Spleen (tissue), 11 donors: ENCODE data around the gene CTBP1. TPM values are rescaled to one million over a fixed set of nuclear protein-coding genes. Genes with fewer than 3 reads are reported as not detected.
A peak's percentile ranks its signal among the peaks of the same experiment; 100 is the strongest.

Experiments
- DNase-seq: peaks from one replicate; pipeline ENCODE4 v3.0.0-alpha.2; 2020
- H3K27ac ChIP-seq, 8 donors: fragments of 200-600 bp; sonication (generic) in 7 of 8; 1 replicate in 4 of 8; 2 replicates in 4 of 8; pipeline versions ENCODE4 v1.5.0 to v1.8.0; 2016 to 2021; ENCODE audit warnings: inconsistent platforms in 4 of 8, mild to moderate bottlenecking in 4 of 8, moderate library complexity in 1 of 8
- H3K27me3 ChIP-seq, 7 donors: fragments of 200-600 bp; sonication (generic) in 6 of 7; replicated peaks in 1 of 7; 1 replicate in 4 of 7; 2 replicates in 3 of 7; pipeline versions ENCODE4 v1.5.0 to v1.8.0; 2016 to 2021; ENCODE audit warnings: inconsistent platforms in 3 of 7, mild to moderate bottlenecking in 1 of 7
- H3K36me3 ChIP-seq, 6 donors: fragments of 200-600 bp; sonication (generic) in 5 of 6; 1 replicate in 4 of 6; 2 replicates in 2 of 6; pipeline versions ENCODE4 v1.5.0 to v1.8.0; 2016 to 2021; ENCODE audit warnings: inconsistent platforms in 2 of 6
- H3K4me1 ChIP-seq, 6 donors: fragments of 200-600 bp; sonication (generic) in 5 of 6; 1 replicate in 3 of 6; 2 replicates in 3 of 6; pipeline versions ENCODE4 v1.5.0 to v1.8.0; 2016 to 2021; ENCODE audit warnings: inconsistent platforms in 3 of 6
- H3K4me3 ChIP-seq, 8 donors: fragments of 200-600 bp; sonication (generic) in 7 of 8; 1 replicate in 4 of 8; 2 replicates in 4 of 8; pipeline versions ENCODE4 v1.5.0 to v1.8.0; 2016 to 2021; ENCODE audit warnings: inconsistent platforms in 4 of 8, mild to moderate bottlenecking in 4 of 8, moderate library complexity in 2 of 8
- H3K9me3 ChIP-seq, 8 donors: fragments of 200-600 bp; sonication (generic) in 7 of 8; 1 replicate in 4 of 8; 2 replicates in 4 of 8; pipeline versions ENCODE4 v1.5.0 to v1.8.0; 2016 to 2021; ENCODE audit warnings: inconsistent platforms in 4 of 8
- CTCF ChIP-seq, 11 experiments: fragments of 200-600 bp in 7 of 11; fragments of 450-650 bp in 4 of 11; sonication (generic) in 4 of 11; IDR thresholded peaks in 8 of 11; conservative IDR thresholded peaks in 3 of 11; 1 replicate in 7 of 11; 2 replicates in 4 of 11; pipeline versions ENCODE4 v1.4.0 to v1.8.0; 2016 to 2021; ENCODE audit warnings: antibody characterized with exemption in 11 of 11, inconsistent platforms in 4 of 11, mild to moderate bottlenecking in 1 of 11
- POLR2A ChIP-seq, 3 donors: fragments of 450-650 bp; IDR thresholded peaks; one replicate each; pipeline ENCODE4 v1.5.1; 2017; ENCODE audit warnings: antibody characterized with exemption in 3 of 3, mild to moderate bottlenecking in 1 of 3
- POLR2AphosphoS5 ChIP-seq, 3 donors: sonication (generic); formaldehyde crosslinking; IDR thresholded peaks; one replicate each; pipeline ENCODE4 v1.5.1; 2017; ENCODE audit warnings: antibody characterized with exemption in 3 of 3
- WGBS, 5 donors: extraction: QIAGEN DNeasy Blood & Tissue Kit in 3 of 5; methylation state at CpG; one replicate each; pipeline versions ENCODE4 v1.1.5 to v1.1.7; 2013 to 2018; 5-methylcytosine and 5-hydroxymethylcytosine counted together
- intact Hi-C: fragments of 100-400 bp; cut with DNase I; formaldehyde crosslinking; loops from one replicate; pipeline ENCODE4 v1.15.0; 2023; ENCODE audit warnings: low total_unique reads
- polyA plus RNA-seq, 3 donors: library from polyadenylated mRNA; stranded (reverse); fragments of 200-250 nt; gene quantifications; one replicate each; pipeline ENCODE4 v1.2.1, GENCODE V29; 2013
- total RNA-seq, 7 donors: library from RNA; depleted of rRNA in 3 of 7; stranded (reverse); fragments of >200 nt in 3 of 7; fragmentation: NEBNext Ultra II Directional in 4 of 7; extraction: Animal tissue kit (Norgen Biotek cat#: 25700) in 4 of 7; gene quantifications; one replicate each; pipeline versions ENCODE4 v1.1.0 to v1.2.1, GENCODE V29; 2016 to 2021
- donor health status: healthy with polysubstance abuse.
- donor health status: DM: no; HTN: no; CAD: no; lungs with moderate emphysema.
- donor health status: DM: no; HTN: no; CAD: no.
- donor health status: Bipolar disorder and iron deficiency.
- donor health status: healthy.
- donor health status: DM: no; HTN: no; CAD: no.
- donor health status: DM: yes; HTN: yes; CAD: no.

Gene CTBP1
- total and polyA plus RNA-seq, 10 donors: 101 to 226 (median 187) TPM

GRCh38 chr4:1252928-1253492, 4.1 kb upstream of the CTBP1 start:
- peaks cover 18 to 50% (median 27%) of the 10 kb centered on the region in 6 donors for H3K4me1 ChIP-seq
- H3K27ac ChIP-seq: peak overlapping the region in 4 of 8 donors; percentile 50 to 71 (median 53)
- DNase-seq: no peak
- 97 to 99% (median 98%) methylated on average over 6 of the region's 6 CpGs for WGBS, 5 donors
- H3K9me3 ChIP-seq: peaks cover 0 to 9% (median under 1%) of the 10 kb centered on the region in 8 donors
- TF ChIP-seq POLR2AphosphoS5 (IDR thresholded peaks at IDR 0.05) (no peak), CTCF (IDR thresholded peaks at IDR 0.05 in 8 of 11, conservative IDR thresholded peaks at IDR 0.05 in 3 of 11) (no peak), POLR2A (IDR thresholded peaks at IDR 0.05) (no peak)
- intact Hi-C loops: loop anchor here (10.0 kb wide), 1 partner anchor 88 kb away; no protein-coding TSS in a partner anchor
- peaks cover 0 to 15% (median 0%) of the 10 kb centered on the region in 6 donors for H3K36me3 ChIP-seq
- no peak overlapping the region for H3K4me3 ChIP-seq
- no peaks in the 10 kb centered on the region for H3K27me3 ChIP-seq

DNA sequence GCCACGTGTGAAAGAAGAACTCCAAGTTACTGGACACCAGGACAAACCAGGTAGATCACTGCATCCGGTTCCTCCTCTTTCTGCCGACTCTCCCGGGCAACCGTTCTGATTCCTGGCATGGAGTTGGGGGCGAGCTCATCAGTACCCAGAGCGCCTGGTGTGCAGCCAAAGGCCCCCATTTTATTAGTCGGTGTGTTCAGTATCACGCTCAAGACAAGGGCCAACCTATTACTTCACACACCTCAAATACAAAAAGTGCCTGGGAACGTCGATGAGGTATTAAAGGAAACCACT, 2.8 kb upstream of the CTBP1 start:
- Histone ChIP-seq H3K4me3 (no peak overlapping the region), H3K4me1 (peaks cover 23 to 61% (median 36%) of the 10 kb centered on the region in 6 donors), H3K27ac (no peak overlapping the region), H3K27me3 (no peaks in the 10 kb centered on the region), H3K36me3 (peaks cover 0 to 15% (median 0%) of the 10 kb centered on the region in 6 donors), H3K9me3 (peaks cover 0 to 6% (median 0%) of the 10 kb centered on the region in 8 donors)
- peak; percentile 38 for DNase-seq
- WGBS, 5 donors: 92 to 98% (median 97%) methylated on average over 11 of the region's 11 CpGs
- intact Hi-C loops: loop anchor here (10.0 kb wide), 1 partner anchor 87 kb away; no protein-coding TSS in a partner anchor
- no peak for TF ChIP-seq POLR2AphosphoS5 (IDR thresholded peaks at IDR 0.05)
- no peak for TF ChIP-seq CTCF (IDR thresholded peaks at IDR 0.05 in 8 of 11, conservative IDR thresholded peaks at IDR 0.05 in 3 of 11)
- no peak for TF ChIP-seq POLR2A (IDR thresholded peaks at IDR 0.05)

GRCh38 chr4:1250921-1251772, 2.2 kb upstream of the CTBP1 start:
- H3K27ac ChIP-seq: peak overlapping the region in 6 of 8 donors; percentile 95 to 99 (median 98)
- WGBS, 5 donors: 97 to 99% (median 97%) methylated on average over 30 to 33 of the region's 33 CpGs
- DNase-seq: peak; percentile 79
- H3K4me3 ChIP-seq: peak overlapping the region in 1 of 8 donors; percentile 93
- H3K4me1 ChIP-seq: peaks cover 28 to 67% (median 42%) of the 10 kb centered on the region in 6 donors
- peaks cover 0 to 6% (median 0%) of the 10 kb centered on the region in 8 donors for H3K9me3 ChIP-seq
- peaks cover 0 to 15% (median 0%) of the 10 kb centered on the region in 6 donors for H3K36me3 ChIP-seq
- TF ChIP-seq CTCF (IDR thresholded peaks at IDR 0.05 in 8 of 11, conservative IDR thresholded peaks at IDR 0.05 in 3 of 11) (no peak), POLR2AphosphoS5 (IDR thresholded peaks at IDR 0.05) (peak in 1 of 3 donors; percentile 42)
- intact Hi-C loops: loop anchor here (10.0 kb wide), 1 partner anchor 86 kb away; no protein-coding TSS in a partner anchor
- H3K27me3 ChIP-seq: no peaks in the 10 kb centered on the region

GRCh38 chr4:1250527-1250812, 1.5 kb upstream of the CTBP1 start:
- Histone ChIP-seq H3K4me3 (peak overlapping the region in 5 of 8 donors; percentile 64 to 93 (median 74)), H3K9me3 (peaks cover 0 to 5% (median 0%) of the 10 kb centered on the region in 8 donors), H3K36me3 (peaks cover 0 to 15% (median 0%) of the 10 kb centered on the region in 6 donors), H3K27me3 (no peaks in the 10 kb centered on the region), H3K4me1 (peaks cover 35 to 74% (median 49%) of the 10 kb centered on the region in 6 donors), H3K27ac (peak overlapping the region in 7 of 8 donors; percentile 95 to 99 (median 97))
- TF ChIP-seq POLR2A (IDR thresholded peaks at IDR 0.05): no peak
- TF ChIP-seq CTCF (IDR thresholded peaks at IDR 0.05 in 8 of 11, conservative IDR thresholded peaks at IDR 0.05 in 3 of 11): no peak
- no peak for TF ChIP-seq POLR2AphosphoS5 (IDR thresholded peaks at IDR 0.05)
- DNase-seq: peak; percentile 80
- intact Hi-C loops: loop anchor here (10.0 kb wide), 1 partner anchor 86 kb away; no protein-coding TSS in a partner anchor
- WGBS, 5 donors: 75 to 98% (median 95%) methylated on average over 6 to 7 of the region's 7 CpGs
